H9 (cell line): ENCODE results near the gene IRF4. TPM values are rescaled to one million over a fixed set of nuclear protein-coding genes. Genes with fewer than 3 reads are reported as not detected.
"Not testable (repeated sequence)": the region's sequence is repeated elsewhere in the genome, so short reads cannot be mapped to it uniquely, and the experiment has no call there.

Source experiments
- DNase-seq: peaks from one replicate; pipeline ENCODE4 v3.0.0-alpha.2; 2017
- H2AFZ ChIP-seq: one replicate; pipeline ENCODE4 v1.6.1; 2013; ENCODE audit warnings: mild to moderate bottlenecking, low read length, control low read depth, moderate library complexity
- H2AK5ac ChIP-seq: 2 replicates; pipeline ENCODE4 v1.6.1; 2013; ENCODE audit warnings: low read length, control low read depth, mixed read lengths; ENCODE audit not compliant: insufficient read length
- H2BK120ac ChIP-seq: one replicate; pipeline ENCODE4 v1.6.1; 2013; ENCODE audit warnings: low read depth, mild to moderate bottlenecking, low read length, control low read depth, inconsistent platforms; ENCODE audit not compliant: poor library complexity, severe bottlenecking
- H2BK12ac ChIP-seq: 2 replicates; pipeline ENCODE4 v1.6.1; 2013; ENCODE audit warnings: low read length, control low read depth, mixed read lengths, low read depth; ENCODE audit not compliant: insufficient read length
- H2BK15ac ChIP-seq: 2 replicates; pipeline ENCODE4 v1.6.1; 2013; ENCODE audit warnings: low read depth, low read length, control low read depth
- H2BK20ac ChIP-seq: one replicate; pipeline ENCODE4 v1.6.1; 2013; ENCODE audit warnings: low read depth, mild to moderate bottlenecking, low read length, control low read depth, inconsistent platforms; ENCODE audit not compliant: poor library complexity, severe bottlenecking
- H2BK5ac ChIP-seq: 2 replicates; pipeline ENCODE4 v1.6.1; 2013; ENCODE audit warnings: low read length, control low read depth, mixed read lengths; ENCODE audit not compliant: insufficient read length
- H3K14ac ChIP-seq: 2 replicates; pipeline ENCODE4 v1.6.1; 2013; ENCODE audit warnings: low read length, control low read depth; ENCODE audit not compliant: insufficient read depth
- H3K18ac ChIP-seq: 2 replicates; pipeline ENCODE4 v1.6.1; 2013; ENCODE audit warnings: low read depth, mild to moderate bottlenecking, mixed read lengths, low read length, control low read depth; ENCODE audit not compliant: insufficient read length
- H3K23ac ChIP-seq: 2 replicates; pipeline ENCODE4 v1.6.1; 2013; ENCODE audit warnings: low read length, control low read depth, mixed read lengths, low read depth; ENCODE audit not compliant: insufficient read length
- H3K23me2 ChIP-seq: 2 replicates; pipeline ENCODE4 v1.6.1; 2013; ENCODE audit warnings: low read depth, mild to moderate bottlenecking, mixed read lengths, low read length, control low read depth; ENCODE audit not compliant: insufficient read length, poor library complexity, severe bottlenecking
- H3K27ac ChIP-seq: 2 replicates; pipeline ENCODE4 v1.5.1; 2013; ENCODE audit warnings: low read length, control low read depth, mixed read lengths, low read depth; ENCODE audit not compliant: insufficient read length
- H3K27me3 ChIP-seq: 2 replicates; pipeline ENCODE4 v1.6.1; 2013; ENCODE audit warnings: low read length, control low read depth, inconsistent platforms; ENCODE audit not compliant: insufficient read depth
- H3K4ac ChIP-seq: 2 replicates; pipeline ENCODE4 v1.6.1; 2013; ENCODE audit warnings: low read depth, mild to moderate bottlenecking, control low read depth, inconsistent platforms, low read length, moderate library complexity
- H3K4me1 ChIP-seq: 2 replicates; pipeline ENCODE4 v1.6.1; 2013; ENCODE audit warnings: low read length, control low read depth, inconsistent platforms; ENCODE audit not compliant: insufficient read depth
- H3K4me2 ChIP-seq: 2 replicates; pipeline ENCODE4 v1.6.1; 2013; ENCODE audit warnings: low read length, control low read depth, mixed read lengths; ENCODE audit not compliant: insufficient read length, insufficient read depth
- H3K56ac ChIP-seq: 2 replicates; pipeline ENCODE4 v1.6.1; 2013; ENCODE audit warnings: low read depth, mild to moderate bottlenecking, mixed read lengths, low read length, control low read depth; ENCODE audit not compliant: insufficient read length
- H3K79me1 ChIP-seq: 2 replicates; pipeline ENCODE4 v1.6.1; 2013; ENCODE audit warnings: low read depth, mild to moderate bottlenecking, moderate library complexity, low read length, control low read depth, inconsistent platforms; ENCODE audit not compliant: insufficient read depth, poor library complexity, severe bottlenecking
- H3K79me2 ChIP-seq: 2 replicates; pipeline ENCODE4 v1.6.1; 2013; ENCODE audit warnings: low read length, control low read depth, inconsistent platforms; ENCODE audit not compliant: insufficient read depth
- H3K9ac ChIP-seq: 2 replicates; pipeline ENCODE4 v1.6.1; 2013; ENCODE audit warnings: low read length, control low read depth, mixed read lengths; ENCODE audit not compliant: insufficient read length; ENCODE audit errors: extremely low read depth
- H3K9me3 ChIP-seq: one replicate; pipeline ENCODE4 v1.6.1; 2013; ENCODE audit warnings: low read depth, low read length, inconsistent platforms; ENCODE audit not compliant: control insufficient read depth
- H3T11ph ChIP-seq: one replicate; pipeline ENCODE4 v1.6.1; 2013; ENCODE audit warnings: mild to moderate bottlenecking, low read length, control low read depth, inconsistent platforms
- H4K20me1 ChIP-seq: one replicate; pipeline ENCODE4 v1.6.1; 2013; ENCODE audit not compliant: control insufficient read depth, insufficient read length, insufficient read depth
- H4K5ac ChIP-seq: 2 replicates; pipeline ENCODE4 v1.6.1; 2013; ENCODE audit warnings: low read depth, mild to moderate bottlenecking, mixed read lengths, low read length, control low read depth; ENCODE audit not compliant: insufficient read length
- H4K8ac ChIP-seq: replicated peaks from 2 replicates; pipeline ENCODE4 v1.6.1; 2013; ENCODE audit warnings: low read length, control low read depth, mixed read lengths, low read depth; ENCODE audit not compliant: insufficient read length
- H4K91ac ChIP-seq: 2 replicates; pipeline ENCODE4 v1.6.1; 2013; ENCODE audit warnings: low read depth, mild to moderate bottlenecking, moderate library complexity, mixed read lengths, low read length, control low read depth; ENCODE audit not compliant: insufficient read length
- H3K27ac Mint-ChIP-seq, 3 experiments: 2 replicates in 2 of 3; 3 replicates in 1 of 3; pipeline ENCODE4 v1.8.0; 2020 to 2021; ENCODE audit warnings: mixed read lengths in 3 of 3, mild to moderate bottlenecking in 1 of 3, moderate library complexity in 1 of 3
- H3K27me3 Mint-ChIP-seq: 2 replicates; pipeline ENCODE4 v1.8.0; 2021; ENCODE audit warnings: low read depth, mild to moderate bottlenecking, moderate library complexity, mixed read lengths
- H3K36me3 Mint-ChIP-seq, 3 experiments: 2 replicates in 2 of 3; 3 replicates in 1 of 3; pipeline ENCODE4 v1.8.0; 2020 to 2021; ENCODE audit warnings: low read depth in 3 of 3, mixed read lengths in 3 of 3; ENCODE audit not compliant: insufficient read depth in 1 of 3
- H3K4me1 Mint-ChIP-seq, 2 experiments: 2 replicates each; pipeline ENCODE4 v1.8.0; 2020; ENCODE audit warnings: mixed read lengths in 2 of 2
- H3K4me3 Mint-ChIP-seq, 2 experiments: 2 replicates in 1 of 2; 3 replicates in 1 of 2; pipeline ENCODE4 v1.8.0; 2020 to 2021; ENCODE audit warnings: mild to moderate bottlenecking in 2 of 2, mixed read lengths in 2 of 2, moderate library complexity in 1 of 2
- H3K9me3 Mint-ChIP-seq, 2 experiments: 2 replicates in 1 of 2; 3 replicates in 1 of 2; pipeline ENCODE4 v1.8.0; 2020; ENCODE audit warnings: mild to moderate bottlenecking in 2 of 2, mixed read lengths in 2 of 2, moderate library complexity in 1 of 2
- WGBS: extraction: QIAGEN DNeasy Blood & Tissue Kit; methylation state at CpG from one replicate; pipeline ENCODE4 v1.1.7; 2013; ENCODE audit warnings: missing lambda C conversion rate, low lambda C conversion rate, mixed read lengths; ENCODE audit not compliant: insufficient read length; ENCODE audit errors: extremely low coverage; 5-methylcytosine and 5-hydroxymethylcytosine counted together
- total RNA-seq: library from RNA; stranded (reverse); gene quantifications from 2 replicates; pipeline ENCODE4 v1.2.1, GENCODE V29; 2021
- TF ChIP-seq, protein P1 (sequence below): fragments of 200-600 bp; sonication (generic); conservative IDR thresholded peaks from 3 replicates; pipeline ENCODE4 v1.8.0; 2021; ENCODE audit warnings: antibody characterized with exemption, mild to moderate bottlenecking

The IRF4 gene
- total RNA-seq, 1 experiment from 2014 or later: 0.31 TPM

DNA sequence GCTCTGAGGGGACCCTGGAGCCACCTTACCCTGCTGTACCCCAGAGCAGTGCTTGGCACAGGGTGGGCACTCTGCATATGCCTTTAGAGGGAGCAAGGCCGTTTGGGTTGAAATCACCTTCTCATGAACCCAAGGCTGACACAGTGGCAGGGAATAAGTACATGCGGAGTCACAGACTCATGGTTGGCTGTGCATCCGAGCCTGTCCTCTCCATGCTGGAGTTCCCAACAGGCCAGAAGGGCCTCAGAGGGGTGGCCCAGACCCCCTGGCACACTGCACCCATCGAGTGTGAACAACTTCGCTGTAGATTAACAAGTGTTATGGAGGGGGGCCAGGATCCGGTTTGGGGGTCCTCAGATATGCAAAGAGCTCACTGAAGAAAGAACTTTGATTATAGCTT, 21.0 kb upstream of the IRF4 start:
- no peak overlapping the region for H3T11ph ChIP-seq
- H2BK5ac ChIP-seq: no peak overlapping the region
- H2BK12ac ChIP-seq: no peak overlapping the region
- no peak overlapping the region for H2AFZ ChIP-seq
- peaks cover 6 to 13% of the 10 kb centered on the region in 2 experiments for H3K4me1 Mint-ChIP-seq
- H3K4me3 Mint-ChIP-seq: no peak overlapping the region; a peak in 1 of 5 replicates
- H4K5ac ChIP-seq: no peak overlapping the region
- no peaks in the 10 kb centered on the region for H3K27me3 ChIP-seq
- H3K56ac ChIP-seq: no peak overlapping the region
- TF ChIP-seq, protein P1, sequence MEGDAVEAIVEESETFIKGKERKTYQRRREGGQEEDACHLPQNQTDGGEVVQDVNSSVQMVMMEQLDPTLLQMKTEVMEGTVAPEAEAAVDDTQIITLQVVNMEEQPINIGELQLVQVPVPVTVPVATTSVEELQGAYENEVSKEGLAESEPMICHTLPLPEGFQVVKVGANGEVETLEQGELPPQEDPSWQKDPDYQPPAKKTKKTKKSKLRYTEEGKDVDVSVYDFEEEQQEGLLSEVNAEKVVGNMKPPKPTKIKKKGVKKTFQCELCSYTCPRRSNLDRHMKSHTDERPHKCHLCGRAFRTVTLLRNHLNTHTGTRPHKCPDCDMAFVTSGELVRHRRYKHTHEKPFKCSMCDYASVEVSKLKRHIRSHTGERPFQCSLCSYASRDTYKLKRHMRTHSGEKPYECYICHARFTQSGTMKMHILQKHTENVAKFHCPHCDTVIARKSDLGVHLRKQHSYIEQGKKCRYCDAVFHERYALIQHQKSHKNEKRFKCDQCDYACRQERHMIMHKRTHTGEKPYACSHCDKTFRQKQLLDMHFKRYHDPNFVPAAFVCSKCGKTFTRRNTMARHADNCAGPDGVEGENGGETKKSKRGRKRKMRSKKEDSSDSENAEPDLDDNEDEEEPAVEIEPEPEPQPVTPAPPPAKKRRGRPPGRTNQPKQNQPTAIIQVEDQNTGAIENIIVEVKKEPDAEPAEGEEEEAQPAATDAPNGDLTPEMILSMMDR: no peak
- no peak overlapping the region for H3K4me2 ChIP-seq
- H3K9me3 Mint-ChIP-seq: peaks cover 84 to 89% of the 10 kb centered on the region in 2 experiments
- no peak overlapping the region for H3K18ac ChIP-seq
- no peaks in the 10 kb centered on the region for H4K20me1 ChIP-seq
- H3K36me3 Mint-ChIP-seq: peaks cover 3 to 18% (median 7%) of the 10 kb centered on the region in 3 experiments; a peak in 5 of 7 replicates
- no peak overlapping the region for H4K8ac ChIP-seq
- H3K4ac ChIP-seq: no peak overlapping the region
- H2BK15ac ChIP-seq: no peak overlapping the region
- no peaks in the 10 kb centered on the region for H3K4me1 ChIP-seq
- H3K9ac ChIP-seq: no peak overlapping the region
- peaks cover 3% of the 10 kb centered on the region for H3K23me2 ChIP-seq
- no peak overlapping the region for H3K23ac ChIP-seq
- H3K9me3 ChIP-seq: peaks cover 46% of the 10 kb centered on the region
- no peak overlapping the region; the same call in 1 of the 2 replicates for H3K14ac ChIP-seq
- no peak for DNase-seq
- whole genome bisulfite sequencing: no CpG with 5 or more reads among the region's 6 CpGs
- no peak overlapping the region for H2BK20ac ChIP-seq
- no peak overlapping the region for H2AK5ac ChIP-seq
- no peak overlapping the region for H4K91ac ChIP-seq
- no peak overlapping the region for H2BK120ac ChIP-seq
- no peaks in the 10 kb centered on the region for H3K79me2 ChIP-seq
- peaks cover 34% of the 10 kb centered on the region for H3K27me3 Mint-ChIP-seq
- no peaks in the 10 kb centered on the region for H3K79me1 ChIP-seq
- no peak overlapping the region for H3K27ac ChIP-seq
- no peak overlapping the region for H3K27ac Mint-ChIP-seq

DNA sequence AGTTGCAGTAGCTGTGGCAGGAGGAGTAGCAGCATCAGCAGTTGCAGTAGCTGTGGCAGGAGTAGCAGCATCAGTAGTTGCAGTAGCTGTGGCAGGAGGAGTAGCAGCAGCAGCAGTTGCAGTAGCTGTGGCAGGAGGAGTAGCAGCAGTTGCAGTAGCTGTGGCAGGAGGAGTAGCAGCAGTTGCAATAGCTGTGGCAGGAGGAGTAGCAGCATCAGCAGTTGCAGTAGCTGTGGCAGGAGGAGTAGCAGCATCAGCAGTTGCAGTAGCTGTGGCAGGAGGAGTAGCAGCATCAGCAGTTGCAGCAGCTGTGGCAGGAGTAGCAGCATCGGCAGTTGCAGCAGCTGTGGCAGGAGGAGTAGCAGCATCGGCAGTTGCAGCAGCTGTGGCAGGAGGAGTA, 19.7 kb upstream of the IRF4 start:
- not testable (repeated sequence) for H3K79me1 ChIP-seq, H2BK20ac ChIP-seq, H2BK5ac ChIP-seq, H4K5ac ChIP-seq, H4K20me1 ChIP-seq, H3K79me2 ChIP-seq, H3K56ac ChIP-seq, H3K9ac ChIP-seq, H4K8ac ChIP-seq, H3T11ph ChIP-seq, H3K27ac ChIP-seq, H3K23me2 ChIP-seq, H2AK5ac ChIP-seq, H3K4ac ChIP-seq, H2AFZ ChIP-seq, H3K4me3 Mint-ChIP-seq, H3K4me1 ChIP-seq, H3K14ac ChIP-seq, H3K27me3 ChIP-seq, H2BK12ac ChIP-seq, H3K27ac Mint-ChIP-seq, H2BK120ac ChIP-seq, H3K18ac ChIP-seq, H4K91ac ChIP-seq, H3K4me2 ChIP-seq, DNase-seq, H2BK15ac ChIP-seq, H3K23ac ChIP-seq
- WGBS: no CpG with 5 or more reads among the region's 2 CpGs
- Mint-ChIP-seq H3K27me3 (peaks cover 31% of the 10 kb centered on the region), H3K9me3 (peaks cover 84 to 90% of the 10 kb centered on the region in 2 experiments), H3K4me1 (peaks cover 6 to 13% of the 10 kb centered on the region in 2 experiments), H3K36me3 (peaks cover 0 to 17% (median 5%) of the 10 kb centered on the region in 3 experiments; a peak in 5 of 7 replicates)
- H3K9me3 ChIP-seq: peaks cover 39% of the 10 kb centered on the region
